C4-2B (cell line): ENCODE results near the gene MOB3A.

Experiments used
- CTCF ChIP-seq: fragments of 450-650 bp; conservative IDR thresholded peaks from 2 replicates; pipeline ENCODE4 v1.5.1; 2017; ENCODE audit warnings: mild to moderate bottlenecking
- ZFX ChIP-seq: fragments of 450-650 bp; IDR thresholded peaks from 2 replicates; pipeline ENCODE4 v1.6.1; 2017

DNA sequence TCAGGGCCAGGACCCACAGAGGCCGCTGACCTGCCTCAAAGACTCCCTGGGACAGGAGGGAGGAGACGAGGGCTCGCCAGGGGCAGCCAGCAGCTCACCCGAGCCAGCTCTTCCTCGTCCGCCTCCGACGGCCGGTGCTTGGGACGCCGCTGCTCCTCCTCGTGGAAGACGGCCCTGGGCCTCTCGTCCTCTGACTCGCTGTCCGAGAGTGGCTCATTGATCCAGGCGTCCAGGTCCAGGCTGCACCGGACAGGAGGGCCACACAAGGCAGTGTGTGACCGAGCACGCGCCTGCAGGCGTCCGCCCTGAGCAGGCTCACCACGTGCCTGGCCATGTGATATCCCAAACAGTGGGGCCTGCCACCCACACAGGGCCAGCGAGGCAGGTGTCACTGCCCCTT, 20.4 kb upstream of the MOB3A start:
- TF ChIP-seq CTCF, result no peak
- no peak for TF ChIP-seq ZFX
